Stimulated activated CD4-positive, alpha-beta T cell treated with anti-CD3 and anti-CD28 coated beads, Interleukin-1b, Interleukin-23, amount 100 ng/mL, for 48 hours (primary cell): ENCODE results near the gene FSD1L.

ENCODE experiments used
- DNase-seq: peaks from one replicate; pipeline ENCODE4 v3.0.0-alpha.2; 2020

The FSD1L gene

DNA sequence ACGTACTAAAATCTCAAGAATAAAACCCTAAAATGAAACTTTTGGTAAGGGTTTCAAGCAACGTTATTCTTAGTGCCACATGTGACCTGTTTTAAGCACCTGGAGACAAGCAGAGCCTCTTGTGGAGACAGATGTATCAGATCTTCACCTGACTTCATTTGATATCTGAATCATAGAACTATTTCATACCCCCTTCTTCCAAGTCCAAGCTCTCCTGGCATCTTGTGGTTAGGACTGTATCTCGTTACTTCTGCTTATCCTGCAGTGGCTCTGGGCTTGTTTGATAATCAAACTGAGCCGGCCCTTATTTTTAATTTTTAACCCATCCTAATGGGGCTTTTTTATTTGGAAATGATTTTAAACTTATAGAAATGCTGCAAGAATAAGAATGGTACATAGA lies 11.1 kb upstream of the FSD1L start:
- no peak for DNase-seq

DNA sequence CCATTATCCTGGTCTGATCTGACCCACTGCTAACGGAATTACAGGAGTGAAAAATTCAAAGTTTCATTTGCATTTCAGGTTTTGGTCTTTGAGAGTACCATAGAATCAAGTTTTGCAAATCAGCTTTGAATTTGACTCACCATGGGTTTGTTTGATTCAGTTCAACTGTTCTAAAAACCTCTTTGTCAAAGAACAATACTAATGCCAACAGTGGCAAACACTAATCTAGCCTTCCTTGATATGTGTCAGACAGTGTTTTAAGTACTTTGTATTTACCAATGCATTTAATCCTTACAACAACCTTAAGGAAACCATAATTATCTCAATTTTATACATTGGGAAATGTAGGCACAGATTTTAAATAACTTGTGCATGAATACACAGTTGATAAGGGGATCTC lies 10.1 kb upstream of the FSD1L start:
- DNase-seq: no peak

DNA sequence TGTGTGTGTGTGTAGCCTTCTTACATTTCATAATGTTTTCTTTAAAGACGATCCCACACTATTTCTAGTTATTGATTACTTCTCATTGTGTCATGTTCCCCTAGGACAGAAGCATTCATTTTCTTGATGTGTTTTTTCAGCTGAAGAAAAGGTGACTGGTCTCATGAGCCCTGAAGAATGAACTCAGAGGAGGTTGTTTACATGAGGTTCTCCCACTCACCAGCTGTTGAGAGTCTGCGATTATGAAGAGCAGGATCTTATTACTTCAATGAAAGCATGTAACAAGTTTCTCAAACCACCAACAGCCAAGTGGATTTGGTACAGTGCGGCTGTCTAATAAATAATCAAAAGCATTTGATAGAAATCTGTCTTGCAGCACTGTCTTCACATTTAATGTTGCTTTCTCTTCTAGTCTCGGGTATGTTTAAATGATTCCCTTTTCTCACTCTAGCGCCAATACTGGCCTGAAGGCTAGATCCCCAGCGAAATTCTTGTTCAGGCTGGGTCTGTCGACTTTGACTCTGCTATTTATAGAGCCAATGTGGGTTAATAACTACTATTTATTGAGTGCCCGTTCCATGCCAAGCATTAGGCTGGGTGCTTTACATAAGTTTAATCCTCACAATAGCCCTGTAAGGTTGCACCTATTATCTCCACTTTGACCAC lies 9.6 kb upstream of the FSD1L start:
- no peak for DNase-seq

DNA sequence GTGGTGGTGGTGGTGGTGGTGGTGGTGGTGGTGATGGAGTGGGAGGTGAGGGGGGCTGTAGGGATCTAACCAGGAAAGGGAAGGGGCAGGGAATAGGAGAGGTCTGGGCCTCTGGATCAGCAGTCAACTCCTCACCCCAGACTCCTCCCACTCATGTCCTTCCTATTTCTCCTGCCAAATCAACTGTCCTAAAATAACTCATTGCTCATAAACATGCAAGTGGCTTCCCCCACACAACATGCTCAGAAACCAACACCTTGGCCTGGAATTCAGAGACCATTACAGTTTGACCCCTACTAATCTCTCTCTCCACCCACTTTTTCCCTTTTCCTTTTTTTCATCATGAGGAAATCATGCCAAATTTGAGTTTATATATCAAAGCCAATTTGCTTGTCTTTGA lies 8.4 kb upstream of the FSD1L start:
- DNase-seq: no peak

DNA sequence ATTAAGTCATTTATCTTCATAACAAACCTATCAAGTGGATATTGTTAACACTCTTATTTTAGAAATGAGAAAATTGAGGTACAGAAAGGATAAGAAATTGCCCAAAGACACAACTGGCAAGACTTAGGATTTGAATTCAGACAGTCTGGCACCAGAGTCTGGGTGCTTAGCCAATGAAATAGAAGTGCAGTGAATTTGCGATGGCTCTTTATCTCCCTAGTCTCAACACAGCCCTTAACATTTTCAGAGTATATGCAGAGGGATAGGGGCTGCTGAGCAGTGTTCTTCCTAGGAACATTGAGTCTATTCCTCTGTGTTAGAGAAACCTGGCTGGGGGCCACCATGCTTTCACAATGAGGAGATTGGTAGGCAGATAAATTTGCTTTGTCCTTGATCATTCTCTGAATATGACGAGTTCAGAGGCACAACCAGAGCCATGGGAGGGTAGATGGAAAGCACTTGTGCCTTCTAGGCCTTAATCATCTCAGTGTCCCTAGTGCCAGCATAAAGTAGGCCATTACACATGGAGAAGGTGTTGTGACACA lies 6.1 kb upstream of the FSD1L start:
- DNase-seq: no peak

DNA sequence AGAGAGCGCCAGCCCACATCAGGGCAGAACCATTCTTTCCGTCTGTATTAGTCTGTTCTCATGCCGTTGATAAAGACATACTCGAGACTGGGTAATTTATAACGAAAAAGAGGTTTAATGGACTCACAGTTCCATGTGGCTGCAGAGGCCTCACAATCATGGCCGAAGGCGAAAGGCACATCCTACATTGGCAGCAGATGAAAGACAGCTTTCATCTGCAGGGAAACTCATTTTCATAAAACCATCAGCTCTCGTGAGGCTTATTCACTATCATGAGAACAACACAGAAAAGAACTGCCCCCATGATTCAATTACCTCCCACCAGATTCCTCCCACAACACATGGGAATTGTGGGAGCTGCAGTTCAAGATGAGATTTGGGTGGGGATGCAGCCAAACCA lies 4.7 kb upstream of the FSD1L start:
- no peak for DNase-seq

DNA sequence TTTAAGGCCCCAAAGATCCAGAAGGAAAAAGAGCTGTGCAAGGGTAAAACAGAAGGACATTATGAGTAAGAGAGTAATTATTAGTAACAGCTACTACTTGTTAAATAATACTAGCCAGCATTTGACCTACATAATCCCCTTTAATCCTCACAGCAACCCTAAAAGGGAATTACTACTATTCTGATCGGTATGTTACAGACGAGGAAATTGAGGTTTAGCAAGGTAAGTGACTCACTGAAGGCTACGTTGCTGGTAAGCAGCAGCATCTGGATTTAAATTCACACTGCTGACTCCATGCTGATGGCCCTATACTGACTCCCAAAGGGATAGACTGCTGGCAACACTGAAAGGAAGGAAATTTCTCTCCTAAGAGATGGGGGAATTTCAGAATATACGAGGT lies 3.7 kb upstream of the FSD1L start:
- no peak for DNase-seq

DNA sequence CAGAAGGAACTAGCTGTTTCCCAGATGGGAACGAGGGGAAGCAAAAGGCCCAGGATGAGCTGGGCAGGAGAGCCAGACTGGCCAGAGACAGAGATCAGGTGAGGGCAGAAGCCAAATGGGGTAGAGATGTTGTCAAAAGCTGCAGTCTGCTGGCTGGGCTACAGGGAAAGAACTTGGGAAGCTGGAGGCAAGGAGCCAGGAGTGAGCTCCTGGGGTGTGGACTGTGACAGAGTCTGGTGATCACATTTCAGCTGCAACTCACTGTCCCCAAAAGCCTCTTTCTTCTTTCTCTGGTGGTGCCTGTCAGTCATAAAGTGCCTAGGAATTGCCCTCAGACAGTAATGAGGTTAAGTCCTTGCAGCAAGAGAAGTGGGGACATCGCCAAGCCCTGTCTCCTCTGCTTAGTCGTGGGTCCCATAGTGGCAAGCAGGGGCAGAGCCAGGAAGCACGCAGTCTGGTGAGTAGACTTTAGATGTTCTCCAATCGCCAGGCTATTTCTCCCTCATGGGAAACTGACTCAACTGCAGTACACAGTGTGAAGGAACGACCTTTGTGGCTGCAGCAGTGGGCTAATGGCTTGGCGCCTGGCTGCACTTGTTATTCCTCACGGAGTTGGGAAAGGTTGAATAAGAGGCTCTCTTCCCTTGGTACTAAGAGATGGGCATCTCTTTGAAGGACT lies 2.5 kb upstream of the FSD1L start:
- DNase-seq: no peak

DNA sequence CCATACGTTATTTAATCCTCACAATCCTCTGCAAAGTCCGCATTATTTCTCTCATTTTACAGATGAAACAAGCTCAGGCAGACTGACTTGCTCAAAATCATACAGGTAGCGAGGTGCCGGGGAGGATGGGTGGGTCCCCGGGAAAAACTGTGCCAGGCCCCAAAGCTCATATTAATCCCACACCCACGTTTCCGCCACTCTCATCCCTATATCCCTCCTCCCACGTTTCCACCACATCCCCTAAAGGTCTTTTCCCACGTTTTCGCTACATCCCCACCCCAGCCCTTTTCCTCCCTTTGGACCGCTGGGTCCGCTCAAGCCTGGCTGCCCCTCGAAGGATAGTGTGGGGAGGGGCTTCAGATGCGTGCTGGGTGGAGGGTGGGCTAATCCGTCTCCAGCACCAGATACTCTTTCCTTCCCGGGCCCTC lies 434 bp upstream of the FSD1L start:
- DNase-seq: no peak

DNA sequence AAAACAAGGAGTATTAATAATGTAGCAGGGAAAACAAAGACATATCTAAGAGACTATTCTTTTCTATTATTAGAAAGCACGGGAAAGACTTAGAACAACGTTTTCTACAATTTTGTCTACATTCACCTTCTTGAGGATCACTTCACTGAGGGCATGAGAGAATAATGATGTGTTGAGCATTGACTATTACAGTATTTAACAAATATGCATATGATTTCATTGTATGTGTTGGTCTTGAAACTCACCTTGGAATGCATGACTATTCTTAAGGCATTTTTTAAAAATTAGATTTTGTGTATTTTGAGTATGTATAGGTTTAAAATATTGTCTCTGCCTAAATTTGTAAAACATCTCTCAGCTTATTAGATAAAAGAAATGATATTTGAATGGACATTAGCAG lies 1.2 kb downstream of the FSD1L start:
- no peak for DNase-seq

DNA sequence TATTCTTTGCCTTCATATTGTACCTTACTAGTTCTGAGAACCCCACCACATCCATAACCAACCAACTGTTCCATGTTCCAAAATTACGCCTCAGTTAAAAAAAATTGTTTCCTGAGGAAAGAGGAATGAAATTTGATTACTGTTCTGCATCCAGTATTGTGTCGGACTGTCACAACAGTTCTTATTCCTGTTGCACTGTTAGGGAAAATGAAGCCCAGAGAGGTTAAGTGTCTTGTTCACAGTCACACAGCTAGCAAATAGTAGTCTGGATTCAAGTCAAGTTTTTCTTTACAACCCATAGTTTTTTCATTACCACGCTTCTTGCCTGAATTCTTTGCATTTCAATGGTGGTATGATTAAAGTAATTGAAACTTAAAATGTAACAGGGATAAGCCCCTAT lies 4.4 kb downstream of the FSD1L start:
- no peak for DNase-seq

DNA sequence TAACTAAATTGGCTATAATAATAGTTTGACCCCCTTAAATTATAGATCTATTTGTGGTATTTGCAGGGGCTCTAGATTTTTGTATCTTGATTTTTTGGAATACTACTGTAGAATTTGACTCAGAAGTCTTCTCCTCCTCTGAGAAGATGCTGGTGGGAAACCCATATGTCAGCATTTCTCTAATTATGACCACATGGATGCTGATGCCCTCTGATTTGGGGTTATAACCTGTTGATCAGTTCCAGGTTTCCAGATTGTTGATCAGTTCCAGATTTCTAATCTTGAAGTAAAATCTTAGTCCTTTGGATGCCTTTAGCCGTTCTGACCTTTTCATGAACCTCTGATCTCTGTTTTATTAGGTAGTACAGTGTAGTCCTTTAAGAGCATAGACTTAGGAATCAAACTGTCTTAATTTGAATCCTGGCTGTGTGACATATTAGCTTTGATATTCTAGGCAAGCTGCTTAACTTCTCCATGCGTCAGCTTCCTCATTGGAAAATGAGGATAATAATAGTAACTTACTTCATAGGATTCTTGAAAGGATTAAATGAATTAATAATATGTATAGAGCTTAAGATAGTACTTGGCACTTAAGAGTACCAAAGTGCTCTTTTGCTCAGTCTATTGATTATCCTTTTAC lies 8.1 kb downstream of the FSD1L start:
- no peak for DNase-seq

DNA sequence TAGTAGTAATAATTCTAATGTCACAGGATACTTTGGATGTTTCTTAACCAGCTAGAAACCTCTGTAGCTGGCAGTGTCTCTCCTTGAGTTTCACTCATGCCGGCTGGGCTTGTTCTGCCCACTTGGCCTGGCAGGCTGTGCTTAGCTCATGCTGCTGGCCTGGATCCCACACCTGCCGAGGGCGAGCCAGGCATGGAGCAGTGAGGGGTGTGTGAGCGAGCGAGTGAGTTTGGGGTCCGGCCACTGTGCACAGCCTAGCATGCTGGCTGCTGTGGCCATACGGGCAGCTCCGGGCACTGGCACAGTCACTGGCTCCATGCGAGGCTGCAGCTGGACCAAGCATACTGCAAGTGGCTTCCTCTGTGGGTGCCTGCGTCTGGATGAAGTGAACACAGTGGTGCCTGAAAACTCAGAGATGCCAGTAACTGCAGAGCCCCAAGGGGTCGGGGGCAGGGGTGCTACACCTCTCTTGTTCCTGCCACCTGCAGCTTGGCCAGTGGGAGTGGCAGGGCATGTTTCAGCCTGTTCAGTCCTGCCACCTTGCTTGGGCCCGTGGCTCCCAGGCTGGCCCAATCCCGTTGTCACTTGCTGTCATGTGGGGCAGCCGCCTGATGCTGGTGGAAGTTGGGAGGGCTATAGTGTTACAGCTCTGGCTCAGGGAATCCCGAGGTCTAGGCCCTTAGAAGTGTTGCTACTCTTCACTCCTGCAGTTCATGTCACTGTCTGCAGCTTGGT lies 9.9 kb downstream of the FSD1L start:
- DNase-seq: no peak

DNA sequence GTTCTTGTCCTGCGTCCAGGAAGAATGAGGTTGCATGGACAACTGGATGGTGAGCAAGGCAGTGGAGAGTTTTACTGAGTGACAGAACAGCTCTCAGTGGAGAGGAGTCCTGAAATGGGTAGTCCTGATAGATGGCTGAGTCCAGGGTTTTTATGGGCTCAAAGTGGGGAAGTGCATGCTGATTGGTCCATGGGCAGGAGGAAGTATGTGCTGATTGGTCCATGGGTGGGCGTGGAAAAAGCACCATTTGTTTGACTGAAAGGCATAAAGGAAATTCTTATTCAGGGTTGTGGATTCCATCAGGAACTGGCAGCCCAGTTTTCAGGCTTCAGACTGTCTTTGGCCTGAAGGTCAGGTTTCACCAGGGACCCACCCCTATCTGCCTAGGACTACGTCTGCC lies 10.6 kb downstream of the FSD1L start:
- no peak for DNase-seq

DNA sequence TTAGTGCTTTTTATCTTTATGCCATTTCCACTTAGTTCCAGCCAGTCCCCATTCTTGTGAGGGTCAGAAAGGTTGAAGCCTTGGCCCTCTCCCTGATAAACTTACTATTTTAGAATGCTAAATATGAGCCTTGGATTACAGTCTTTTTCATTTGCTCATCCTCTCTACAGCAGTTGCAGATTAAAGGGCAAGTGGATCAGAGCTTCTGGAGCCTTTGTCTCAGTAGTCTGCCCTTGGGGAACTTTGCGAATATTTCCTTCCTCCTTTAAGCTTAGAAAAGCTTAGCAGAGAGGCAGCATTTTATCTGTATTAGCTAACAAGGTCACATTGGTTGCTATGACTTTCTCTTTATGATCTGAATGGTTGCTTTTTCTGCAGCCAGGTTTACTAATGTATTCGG lies 11.5 kb downstream of the FSD1L start:
- no peak for DNase-seq

DNA sequence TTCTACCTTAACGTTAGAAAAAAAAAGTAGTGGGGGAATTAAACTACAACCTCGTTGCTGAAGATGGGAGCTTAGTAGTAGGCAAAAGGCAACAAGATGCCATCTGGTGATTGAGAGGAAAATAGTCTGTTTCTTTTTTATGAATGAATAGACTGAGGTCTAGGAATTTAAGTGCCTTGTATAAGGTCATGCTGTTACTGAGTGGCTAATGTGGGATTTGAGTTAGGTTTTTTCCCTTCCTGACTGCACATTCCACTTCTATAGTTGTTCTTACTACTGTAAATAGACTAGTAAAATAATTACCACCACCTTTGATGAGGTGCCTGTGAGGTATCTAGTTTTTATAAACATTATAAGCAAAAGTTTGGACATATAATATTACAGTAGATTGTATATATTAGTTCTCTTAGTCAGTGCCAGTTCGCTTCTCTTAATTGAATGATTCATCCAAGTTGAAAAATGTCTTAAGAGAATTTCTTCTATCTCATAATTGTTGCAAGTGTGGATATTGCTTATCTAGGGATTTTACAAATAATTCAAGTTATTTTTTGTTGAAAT lies 19.1 kb downstream of the FSD1L start:
- DNase-seq: no peak

DNA sequence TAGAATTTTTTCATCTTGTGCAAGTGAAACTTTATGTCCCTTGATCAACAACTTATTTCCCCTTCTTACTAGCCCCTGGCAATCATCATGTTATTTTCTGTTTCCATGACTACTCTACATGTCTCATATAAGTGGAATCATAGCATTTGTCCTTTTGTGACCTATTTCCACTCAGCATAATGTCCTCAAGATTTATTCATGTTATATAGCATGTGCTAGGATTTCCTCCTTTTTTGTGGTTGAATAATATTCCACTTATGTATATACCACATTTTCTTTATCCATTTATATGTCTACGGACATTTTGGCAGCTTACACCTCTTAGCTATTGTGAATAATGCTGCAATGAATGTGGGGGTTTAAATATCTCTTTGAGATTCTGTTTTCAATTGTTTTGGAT lies 21.0 kb downstream of the FSD1L start:
- no peak for DNase-seq

DNA sequence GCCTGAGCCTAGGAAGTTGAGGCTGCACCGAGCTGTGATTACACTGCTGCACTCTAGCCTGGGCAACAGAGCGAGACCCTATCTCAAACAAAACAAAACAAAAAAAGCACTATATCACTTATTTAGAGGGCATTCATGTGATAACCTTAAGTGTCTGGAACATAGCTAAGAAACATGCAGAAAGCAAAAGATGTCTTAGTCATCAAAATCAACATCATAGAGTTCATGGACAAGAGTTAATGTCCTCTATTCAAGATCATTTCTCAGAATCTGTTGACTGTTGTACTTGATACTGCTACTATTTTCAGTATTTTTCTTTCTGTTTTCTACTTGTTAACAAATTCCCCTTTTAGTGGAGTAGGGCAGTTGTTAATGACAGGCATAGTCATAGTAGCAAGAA lies 25.4 kb downstream of the FSD1L start:
- no peak for DNase-seq

DNA sequence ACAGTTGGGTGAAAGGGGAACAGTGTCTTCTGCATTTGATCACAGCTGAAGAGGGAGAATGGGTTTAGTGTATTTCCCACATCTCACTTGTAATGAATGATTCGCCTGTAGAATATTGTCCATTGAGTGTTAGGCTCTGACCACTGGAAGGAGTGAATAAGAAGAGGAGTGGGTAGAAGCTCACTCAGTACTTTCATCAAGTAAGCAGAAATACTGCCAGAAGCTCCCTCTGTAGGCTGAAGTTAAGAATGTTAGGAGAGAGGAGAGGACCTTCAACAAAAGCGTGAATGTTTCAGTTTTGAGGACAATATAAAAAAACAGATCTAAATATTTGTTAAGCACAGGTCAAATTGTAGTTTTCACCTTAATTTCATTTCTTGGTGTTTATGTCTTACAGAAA lies 27.5 kb downstream of the FSD1L start:
- DNase-seq: no peak

DNA sequence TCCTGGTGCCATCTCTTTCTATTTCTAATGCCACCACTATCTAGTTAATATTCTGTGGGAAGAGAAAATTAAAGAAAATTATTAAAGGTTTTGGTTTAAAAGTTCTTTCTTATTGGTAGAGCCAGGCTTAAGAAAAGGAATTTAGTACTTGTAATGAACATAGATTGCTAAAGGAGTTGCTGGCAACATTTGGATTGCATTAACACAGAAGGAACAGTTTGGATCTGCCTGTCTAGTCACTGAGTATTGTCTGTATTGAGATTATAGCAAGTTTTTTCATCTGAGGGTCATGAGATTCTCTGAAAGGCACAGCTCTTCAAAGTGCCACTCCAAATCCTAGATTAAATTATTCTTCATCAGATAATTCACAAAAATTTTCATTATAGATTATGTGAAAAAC lies 32.0 kb downstream of the FSD1L start:
- DNase-seq: no peak

DNA sequence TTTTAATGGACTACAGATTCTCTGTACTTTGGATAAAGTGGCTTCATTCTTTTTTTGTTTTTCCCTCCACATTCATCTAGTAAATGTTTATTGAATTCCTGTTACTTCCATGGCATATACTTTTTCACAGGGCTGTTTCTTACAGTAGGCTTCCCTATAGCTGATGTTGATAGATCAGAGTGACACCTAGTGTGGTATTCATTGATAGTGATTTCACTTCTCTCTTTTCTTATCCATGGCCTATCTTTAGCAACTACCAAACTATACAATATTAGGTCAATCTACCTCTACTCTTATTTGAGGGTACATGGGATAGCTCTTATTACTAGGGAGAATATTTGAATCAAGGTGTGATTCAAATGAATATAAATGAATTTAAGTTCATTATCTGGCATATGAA lies 35.8 kb downstream of the FSD1L start:
- no peak for DNase-seq

DNA sequence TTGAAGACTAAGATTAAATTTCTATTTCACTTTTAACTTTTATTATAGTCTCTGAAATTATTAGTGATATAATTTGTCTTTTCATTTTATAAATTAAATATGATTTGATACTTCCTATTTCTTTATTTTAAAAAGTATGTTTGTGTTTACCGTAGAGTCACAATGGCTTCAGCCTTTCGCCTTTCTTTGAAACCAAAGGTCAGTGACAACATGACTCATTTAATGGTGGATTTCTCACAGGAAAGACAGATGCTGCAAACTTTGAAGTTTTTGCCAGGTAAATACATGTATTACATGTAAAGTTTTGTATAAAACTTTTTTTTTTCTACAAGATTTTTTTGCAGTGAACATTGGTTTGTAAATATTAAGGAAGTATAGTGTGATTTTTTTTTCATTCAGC lies 36.4 kb downstream of the FSD1L start:
- DNase-seq: no peak

DNA sequence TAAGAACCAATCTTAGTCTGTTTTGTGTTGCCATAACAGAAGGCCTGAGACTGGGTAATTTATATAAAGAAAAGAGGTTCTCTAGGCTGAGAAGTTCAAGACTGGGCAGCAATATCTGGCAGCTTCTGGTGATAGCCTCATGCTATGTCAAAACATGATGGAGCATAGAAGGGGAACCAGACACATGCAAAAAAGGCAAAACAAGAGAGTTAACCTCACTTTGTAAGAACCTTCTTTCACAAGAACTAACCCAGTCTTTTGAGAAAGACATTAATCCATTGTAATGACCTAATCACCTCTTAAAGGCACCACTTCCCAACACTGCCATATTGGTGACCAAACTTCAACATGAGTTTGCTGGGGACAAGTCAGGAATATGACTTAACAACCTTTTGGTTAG lies 37.3 kb downstream of the FSD1L start:
- no peak for DNase-seq
